Glutamatergic neuron (in vitro differentiated cells): Measurements from ENCODE around the gene FMO1. TPM values are rescaled to one million over a fixed set of nuclear protein-coding genes. Genes with fewer than 3 reads are reported as not detected.

ENCODE experiments used
- DNase-seq: peaks from one replicate; pipeline ENCODE4 v3.0.0; 2022
- H3K27ac Mint-ChIP-seq: one replicate; pipeline ENCODE4 v1.8.0; 2020; ENCODE audit warnings: mild to moderate bottlenecking, mixed read lengths, inconsistent platforms; ENCODE audit not compliant: unreplicated experiment
- H3K27me3 Mint-ChIP-seq: one replicate; pipeline ENCODE4 v1.8.0; 2020; ENCODE audit warnings: mild to moderate bottlenecking, moderate library complexity, mixed read lengths, inconsistent platforms; ENCODE audit not compliant: unreplicated experiment
- H3K36me3 Mint-ChIP-seq: one replicate; pipeline ENCODE4 v1.8.0; 2020; ENCODE audit warnings: mild to moderate bottlenecking, mixed read lengths, inconsistent platforms; ENCODE audit not compliant: unreplicated experiment
- H3K4me1 Mint-ChIP-seq: one replicate; pipeline ENCODE4 v1.8.0; 2020; ENCODE audit warnings: mild to moderate bottlenecking, low read depth, mixed read lengths, inconsistent platforms; ENCODE audit not compliant: unreplicated experiment
- H3K4me3 Mint-ChIP-seq: one replicate; pipeline ENCODE4 v1.8.0; 2020; ENCODE audit warnings: mild to moderate bottlenecking, mixed read lengths, inconsistent platforms; ENCODE audit not compliant: unreplicated experiment
- H3K9me3 Mint-ChIP-seq: one replicate; pipeline ENCODE4 v1.8.0; 2020; ENCODE audit warnings: mild to moderate bottlenecking, moderate library complexity, mixed read lengths, inconsistent platforms; ENCODE audit not compliant: unreplicated experiment
- total RNA-seq: library from RNA; stranded (reverse); fragmentation: NEBNext Ultra II Directional; extraction: Animal tissue kit (Norgen Biotek cat#: 25700); gene quantifications from one replicate; pipeline ENCODE4 v1.2.1, GENCODE V29; 2021; ENCODE audit not compliant: unreplicated experiment
- TF ChIP-seq, protein P1 (sequence below): fragments of 200-600 bp; sonication (generic); IDR thresholded peaks from one replicate; pipeline ENCODE4 v1.5.0; 2021; ENCODE audit not compliant: partially characterized antibody, unreplicated experiment

Gene FMO1
- total RNA-seq, 1 donor from 2014 or later: not detected

DNA sequence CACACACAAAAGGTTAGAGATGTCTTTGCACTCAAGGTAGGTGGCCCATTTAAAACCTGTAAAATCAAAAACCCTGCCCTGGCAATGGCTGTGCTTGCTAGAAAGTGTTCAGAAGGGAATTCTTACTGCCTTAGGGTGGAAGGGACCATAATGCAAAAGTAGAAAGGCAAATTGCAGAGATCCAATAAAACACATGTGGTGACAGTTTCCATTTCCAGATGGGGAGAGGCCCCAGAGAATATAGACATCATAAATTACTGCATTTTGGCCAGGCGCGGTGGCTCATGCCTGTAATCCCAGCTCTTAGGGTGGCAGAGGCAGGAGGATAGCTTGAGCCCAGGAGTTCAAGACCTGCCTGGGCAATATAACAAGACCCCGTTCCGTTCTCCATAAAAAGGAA lies 13.0 kb downstream of the FMO1 start:
- Mint-ChIP-seq H3K36me3 (no peaks in the 10 kb centered on the region), H3K27me3 (peaks cover 2% of the 10 kb centered on the region), H3K4me1 (no peaks in the 10 kb centered on the region), H3K4me3 (no peak overlapping the region), H3K27ac (peak overlapping the region; percentile 11), H3K9me3 (no peaks in the 10 kb centered on the region)
- no peak for DNase-seq
- TF ChIP-seq, protein P1, sequence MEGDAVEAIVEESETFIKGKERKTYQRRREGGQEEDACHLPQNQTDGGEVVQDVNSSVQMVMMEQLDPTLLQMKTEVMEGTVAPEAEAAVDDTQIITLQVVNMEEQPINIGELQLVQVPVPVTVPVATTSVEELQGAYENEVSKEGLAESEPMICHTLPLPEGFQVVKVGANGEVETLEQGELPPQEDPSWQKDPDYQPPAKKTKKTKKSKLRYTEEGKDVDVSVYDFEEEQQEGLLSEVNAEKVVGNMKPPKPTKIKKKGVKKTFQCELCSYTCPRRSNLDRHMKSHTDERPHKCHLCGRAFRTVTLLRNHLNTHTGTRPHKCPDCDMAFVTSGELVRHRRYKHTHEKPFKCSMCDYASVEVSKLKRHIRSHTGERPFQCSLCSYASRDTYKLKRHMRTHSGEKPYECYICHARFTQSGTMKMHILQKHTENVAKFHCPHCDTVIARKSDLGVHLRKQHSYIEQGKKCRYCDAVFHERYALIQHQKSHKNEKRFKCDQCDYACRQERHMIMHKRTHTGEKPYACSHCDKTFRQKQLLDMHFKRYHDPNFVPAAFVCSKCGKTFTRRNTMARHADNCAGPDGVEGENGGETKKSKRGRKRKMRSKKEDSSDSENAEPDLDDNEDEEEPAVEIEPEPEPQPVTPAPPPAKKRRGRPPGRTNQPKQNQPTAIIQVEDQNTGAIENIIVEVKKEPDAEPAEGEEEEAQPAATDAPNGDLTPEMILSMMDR: no peak

DNA sequence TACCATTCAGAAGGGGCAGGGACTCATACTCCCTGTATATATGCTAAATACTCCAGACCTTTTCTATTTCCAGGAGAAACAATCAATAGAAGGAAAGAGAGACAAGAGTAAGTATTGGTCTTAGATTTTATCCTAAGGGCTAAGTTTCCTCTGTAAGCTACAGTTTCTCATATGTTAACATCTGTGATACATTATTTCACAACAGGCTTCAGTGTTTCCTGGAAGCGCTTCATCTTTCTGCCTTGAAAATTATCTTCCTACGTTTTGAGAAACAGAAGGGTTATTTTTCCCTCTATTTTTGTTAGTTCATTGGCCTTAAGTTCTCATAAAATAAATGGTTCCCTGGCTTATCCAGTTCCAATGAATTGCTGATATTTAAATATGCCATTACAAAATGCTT lies 15.6 kb downstream of the FMO1 start:
- Mint-ChIP-seq H3K9me3 (no peaks in the 10 kb centered on the region), H3K4me3 (no peak overlapping the region), H3K4me1 (no peaks in the 10 kb centered on the region), H3K27me3 (peaks cover 2% of the 10 kb centered on the region), H3K36me3 (no peaks in the 10 kb centered on the region), H3K27ac (no peak overlapping the region)
- TF ChIP-seq, protein P1: no peak
- no peak for DNase-seq

DNA sequence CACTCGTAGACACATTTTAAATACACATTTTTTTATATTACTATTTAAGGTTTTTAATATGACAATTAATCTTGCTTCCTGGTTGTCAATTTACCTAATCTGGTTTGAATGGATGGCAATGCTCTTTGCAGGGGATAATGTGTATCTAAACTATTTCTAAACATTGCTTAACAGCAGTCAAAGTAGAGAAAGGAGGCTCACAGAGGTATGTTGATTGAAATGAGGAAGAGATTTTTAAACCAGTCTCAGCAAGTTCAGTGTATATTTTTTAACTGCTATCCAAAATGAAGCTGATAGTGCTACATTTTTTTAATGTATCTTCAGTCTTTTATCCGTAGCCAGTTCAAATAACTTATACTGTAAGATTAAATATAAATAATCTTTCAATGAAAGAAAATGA lies 17.4 kb downstream of the FMO1 start:
- no peak overlapping the region for H3K27ac Mint-ChIP-seq
- no peaks in the 10 kb centered on the region for H3K9me3 Mint-ChIP-seq

DNA sequence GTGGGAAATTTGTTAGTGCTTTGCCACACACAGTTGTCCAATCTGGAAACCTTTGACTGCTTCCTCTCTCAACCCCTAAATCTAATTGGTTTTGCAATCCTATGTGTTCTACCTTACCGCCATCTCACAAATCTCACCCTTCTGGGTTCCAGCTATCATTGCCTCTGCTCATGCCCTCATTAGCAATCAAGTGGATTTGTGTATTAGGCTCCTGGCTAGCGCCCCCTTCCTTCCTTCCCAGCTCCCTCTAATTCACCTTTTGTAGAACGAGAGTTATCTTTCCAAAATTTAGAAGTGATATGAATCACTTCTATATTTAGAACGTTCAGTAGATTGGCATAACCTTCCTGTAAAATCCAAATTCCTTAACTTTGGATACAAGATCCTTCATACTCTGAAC lies 18.6 kb downstream of the FMO1 start:
- Mint-ChIP-seq H3K4me3 (no peak overlapping the region), H3K27ac (no peak overlapping the region), H3K4me1 (no peaks in the 10 kb centered on the region), H3K9me3 (no peaks in the 10 kb centered on the region), H3K36me3 (no peaks in the 10 kb centered on the region), H3K27me3 (no peaks in the 10 kb centered on the region)
- TF ChIP-seq, protein P1: no peak
- DNase-seq: no peak

More for the DNA sequence above, 17.4 kb downstream of the FMO1 start:
- TF ChIP-seq, protein P1: no peak
- no peaks in the 10 kb centered on the region for H3K36me3 Mint-ChIP-seq
- DNase-seq: no peak
- H3K4me3 Mint-ChIP-seq: no peak overlapping the region
- H3K4me1 Mint-ChIP-seq: no peaks in the 10 kb centered on the region
- H3K27me3 Mint-ChIP-seq: peaks cover 2% of the 10 kb centered on the region

DNA sequence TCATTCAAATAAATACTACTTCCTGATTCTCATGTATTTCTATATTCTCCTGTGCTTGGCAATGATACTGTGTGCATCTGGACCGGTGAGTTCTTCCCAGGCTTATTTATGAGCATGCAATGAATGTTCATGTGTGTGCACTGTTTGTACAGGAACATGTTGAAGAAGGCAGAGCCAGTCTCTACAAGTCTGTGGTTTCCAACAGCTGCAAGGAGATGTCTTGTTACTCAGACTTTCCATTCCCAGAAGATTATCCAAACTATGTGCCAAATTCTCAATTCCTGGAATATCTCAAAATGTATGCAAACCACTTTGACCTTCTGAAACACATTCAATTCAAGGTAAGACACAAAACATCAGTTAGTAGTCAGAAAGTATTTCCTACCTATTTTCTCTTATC lies 19.1 kb downstream of the FMO1 start:
- DNase-seq: no peak
- Mint-ChIP-seq H3K4me3 (no peak overlapping the region), H3K4me1 (no peaks in the 10 kb centered on the region), H3K9me3 (no peaks in the 10 kb centered on the region), H3K27ac (no peak overlapping the region), H3K27me3 (no peaks in the 10 kb centered on the region), H3K36me3 (no peaks in the 10 kb centered on the region)
- TF ChIP-seq, protein P1: no peak
